ENCODE results near the gene MYL11.
"Not testable (repeated sequence)": the region's sequence is repeated elsewhere in the genome, so short reads cannot be mapped to it uniquely, and the experiment has no call there.

Gene MYL11, protein sequence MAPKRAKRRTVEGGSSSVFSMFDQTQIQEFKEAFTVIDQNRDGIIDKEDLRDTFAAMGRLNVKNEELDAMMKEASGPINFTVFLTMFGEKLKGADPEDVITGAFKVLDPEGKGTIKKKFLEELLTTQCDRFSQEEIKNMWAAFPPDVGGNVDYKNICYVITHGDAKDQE

DNA sequence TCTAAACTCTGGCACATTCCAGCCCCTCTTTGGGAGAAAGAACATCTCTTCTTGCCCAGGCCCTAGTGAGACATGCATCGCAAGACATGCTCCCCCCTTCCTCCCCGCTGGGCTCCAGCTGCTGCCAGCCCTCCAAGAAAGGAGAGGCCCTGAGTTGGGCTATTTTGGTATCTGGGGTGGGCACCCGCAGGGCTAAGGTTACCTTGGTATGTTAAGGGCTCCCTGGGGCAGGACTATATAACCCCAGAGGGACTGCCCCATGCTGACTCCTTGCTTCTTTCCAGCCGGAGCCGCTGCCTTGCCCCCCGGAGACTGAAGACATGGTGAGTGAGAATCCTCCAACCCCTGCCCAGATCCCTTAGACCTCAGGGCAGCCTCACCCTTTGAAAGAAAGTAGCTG, at the start of gene MYL11:
TSS of gene MYL11 (plus strand) at position 265 of the 400 bp plus-strand sequence. CDS start at position 321, 56 bp downstream.
- no peak for DNase-seq

DNA sequence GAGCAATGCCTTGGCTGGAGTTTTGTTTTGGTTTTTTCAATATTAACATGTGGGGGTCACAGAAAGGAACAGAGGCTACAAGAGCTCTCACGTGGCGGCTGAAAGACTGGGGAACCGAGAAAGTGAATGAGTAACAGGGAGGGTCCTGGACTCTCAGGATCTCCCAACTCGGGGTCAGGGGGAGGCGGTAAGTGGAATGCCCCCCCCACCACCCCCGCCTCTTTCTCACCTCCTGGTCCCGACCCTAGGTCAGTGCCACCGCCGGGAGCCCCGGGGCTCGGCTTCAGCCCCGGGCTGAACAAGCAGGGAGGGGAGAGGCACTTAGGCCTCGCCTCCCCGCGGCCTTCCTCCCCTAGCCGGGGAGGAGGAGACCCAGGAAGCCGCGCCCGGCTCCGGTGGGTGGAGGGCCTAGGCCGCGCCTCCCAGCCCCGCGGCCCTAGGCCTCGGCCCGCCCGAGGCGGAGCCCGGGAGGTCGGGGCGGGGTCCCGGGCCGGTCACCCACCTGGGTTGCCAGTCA, 40.1 kb upstream of the MYL11 start:
- peak; percentile 89 for DNase-seq

DNA sequence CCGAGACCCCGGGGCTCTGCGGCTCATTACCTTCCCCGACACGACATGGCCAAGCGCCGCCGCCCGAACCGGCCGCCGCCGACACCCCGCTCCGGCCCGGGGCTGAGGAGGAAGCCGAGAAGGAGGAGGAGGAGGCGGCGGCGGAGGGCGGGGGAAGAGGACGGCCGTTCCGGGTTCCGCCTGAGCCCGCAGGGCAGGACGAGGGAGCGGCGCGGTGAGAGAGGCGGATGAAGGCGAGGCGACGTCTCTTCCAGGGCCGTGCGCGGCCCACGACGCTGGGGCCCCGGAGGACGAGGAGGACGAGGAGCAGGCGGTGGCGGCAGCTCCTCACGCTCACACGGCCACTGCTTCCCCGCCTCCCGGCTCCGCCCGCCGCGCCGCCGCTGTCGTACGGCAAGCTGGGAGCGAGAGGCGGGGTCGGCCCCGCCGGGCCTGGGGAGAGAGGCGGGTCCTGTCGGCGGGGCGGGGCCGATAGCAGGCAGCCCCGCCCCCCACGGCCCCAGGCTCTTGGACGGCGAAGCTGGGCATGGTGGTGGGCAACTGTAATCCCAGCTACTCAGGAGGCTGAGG, 39.5 kb upstream of the MYL11 start:
- peak; percentile 85 for DNase-seq

- no peak for DNase-seq
Measured at GRCh38 chr16:30335598-30336474, 38.8 kb upstream of the MYL11 start.

GRCh38 chr16:30337964-30338357, 36.6 kb upstream of the MYL11 start:
- DNase-seq, result not testable (repeated sequence)

DNA sequence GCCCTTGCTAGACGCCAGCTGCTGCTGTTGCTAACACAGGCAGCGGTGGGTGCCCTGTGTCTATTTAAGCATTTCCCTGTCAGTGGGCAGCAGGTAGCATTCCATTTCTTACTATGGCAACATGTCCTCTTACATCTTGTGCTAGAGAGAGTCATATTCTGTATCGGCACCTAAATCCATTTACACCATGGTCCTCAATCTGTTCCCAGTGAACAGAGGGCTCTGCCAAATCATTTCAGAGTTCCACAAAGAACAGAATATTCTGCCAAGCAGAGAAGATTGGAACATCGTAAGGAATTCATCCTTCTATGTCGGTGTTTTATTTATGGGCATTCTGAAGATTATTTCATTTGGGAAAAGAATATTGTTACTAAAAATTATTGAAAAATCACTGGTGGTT, 35.9 kb upstream of the MYL11 start:
- DNase-seq, result not testable (repeated sequence)

DNA sequence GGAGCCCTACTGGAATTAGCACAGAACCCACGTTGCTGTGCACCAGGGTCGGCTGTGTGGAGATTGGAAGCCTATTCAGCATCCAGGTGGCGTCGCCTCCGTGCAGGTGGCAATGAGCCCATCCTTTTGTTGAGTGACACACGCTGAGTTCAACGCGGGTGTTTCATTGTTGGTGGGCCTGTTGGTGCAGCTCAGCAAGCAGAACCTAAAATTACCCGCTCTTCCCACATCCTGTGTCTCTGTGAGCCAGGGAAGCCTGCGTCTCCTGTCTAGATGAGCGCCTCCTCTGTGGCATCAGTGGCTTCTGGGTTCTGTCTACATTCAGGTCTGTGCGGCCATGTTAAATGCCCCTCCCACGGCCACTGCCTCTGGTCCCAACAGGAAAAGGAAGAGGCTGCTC, 34.0 kb upstream of the MYL11 start:
- DNase-seq, result no peak

GRCh38 chr16:30341971-30342370, 32.6 kb upstream of the MYL11 start:
- DNase-seq, result not testable (repeated sequence)

GRCh38 chr16:30342751-30343490, 31.7 kb upstream of the MYL11 start:
- DNase-seq, result no peak

GRCh38 chr16:30343491-30343820, 31.1 kb upstream of the MYL11 start:
- not testable (repeated sequence) for DNase-seq

DNA sequence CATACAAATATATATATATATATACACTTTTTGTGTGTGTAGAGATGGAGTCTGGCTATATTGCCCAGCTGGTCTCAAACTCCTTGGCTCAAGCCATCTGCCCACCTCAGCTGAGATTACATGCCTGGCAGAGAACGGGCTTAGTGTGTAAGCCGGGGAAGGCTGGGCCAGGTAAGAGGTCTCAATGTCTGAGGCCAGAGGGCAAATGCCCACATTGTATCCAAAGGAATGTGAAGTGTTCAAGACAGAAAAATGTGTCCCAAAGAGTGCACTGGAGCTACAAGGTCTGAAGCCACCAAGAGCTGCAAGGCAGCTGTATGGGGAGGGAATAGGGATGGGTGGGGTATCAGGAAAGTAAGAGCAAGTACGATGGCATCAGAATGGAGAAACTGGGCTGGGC, 28.3 kb upstream of the MYL11 start:
- no peak for DNase-seq

- no peak for DNase-seq
Measured at GRCh38 chr16:30348113-30348512, 26.5 kb upstream of the MYL11 start.

DNA sequence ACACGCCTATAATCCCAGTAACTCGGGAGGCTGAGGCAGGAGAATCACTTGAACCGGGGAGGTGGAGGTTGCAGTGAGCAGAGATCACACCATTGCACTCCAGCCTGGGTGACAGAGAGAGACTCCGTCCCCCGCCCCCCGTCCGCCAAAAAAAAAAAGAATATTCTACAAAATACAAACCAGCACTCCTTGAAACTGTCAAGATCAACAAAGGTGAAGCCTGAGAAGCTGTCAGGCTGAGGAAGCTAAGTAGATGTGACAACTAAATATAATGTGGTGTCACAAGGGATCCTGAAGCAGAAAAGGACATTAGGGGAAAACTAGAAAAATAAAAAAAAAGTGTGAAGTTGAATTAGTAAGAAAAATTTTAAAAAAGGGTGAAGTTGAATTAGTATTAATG, 25.7 kb upstream of the MYL11 start:
- no peak for DNase-seq

DNA sequence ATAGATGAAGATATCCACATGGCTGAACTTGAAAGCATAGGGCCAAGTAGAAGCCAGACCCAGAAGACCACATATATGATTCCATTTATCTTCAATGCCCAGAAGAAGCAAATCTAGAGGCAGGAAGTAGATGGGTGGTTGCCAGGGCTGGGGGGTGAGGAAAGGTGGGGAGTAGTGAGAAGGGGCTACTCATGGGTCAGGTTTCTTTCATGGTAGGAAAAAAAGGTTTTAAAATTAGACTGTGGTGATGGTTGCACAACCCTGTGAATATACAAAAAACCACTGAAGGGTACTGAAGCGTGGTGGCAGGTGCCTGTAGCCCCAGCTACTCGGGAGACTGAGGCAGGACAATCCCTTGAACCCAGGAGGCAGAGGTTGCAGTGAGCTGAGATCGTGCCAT, 24.9 kb upstream of the MYL11 start:
- DNase-seq, result no peak

GRCh38 chr16:30350134-30350871, 24.3 kb upstream of the MYL11 start:
- DNase-seq, result peak; percentile 42

DNA sequence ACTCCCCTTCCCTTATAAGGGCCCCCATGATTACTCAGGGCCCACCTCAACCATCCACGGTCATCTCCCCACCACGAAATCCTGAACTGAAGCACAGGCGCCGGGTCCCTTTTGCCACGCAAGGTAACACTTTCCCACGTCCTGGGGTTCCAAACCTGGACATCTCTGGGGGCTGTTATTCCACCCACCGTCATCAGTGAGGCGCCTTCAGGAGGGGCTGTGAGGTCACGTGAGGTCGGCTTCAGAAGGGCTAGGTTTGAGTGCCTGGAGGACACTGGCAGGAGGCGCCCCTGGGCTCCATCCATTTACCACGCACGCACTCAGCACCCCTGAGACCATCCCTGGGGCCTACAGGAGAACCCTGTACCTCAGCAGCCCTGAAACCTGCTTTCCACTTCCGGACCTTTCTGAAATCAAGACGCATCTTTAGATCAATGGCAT, 23.6 kb upstream of the MYL11 start:
- no peak for DNase-seq

- no peak for DNase-seq
Measured at GRCh38 chr16:30351586-30352419, 22.8 kb upstream of the MYL11 start.

- DNase-seq, result no peak
Measured at GRCh38 chr16:30352488-30353401, 21.9 kb upstream of the MYL11 start.

- no peak for DNase-seq
Measured at GRCh38 chr16:30353438-30354129, 21.0 kb upstream of the MYL11 start.
